ENCODE results near the gene ME1. TPM values are rescaled to one million over a fixed set of nuclear protein-coding genes. Genes with fewer than 3 reads are reported as not detected.

The ME1 gene
- total and polyA plus RNA-seq, 2 of the 13 experiments (the other 11 are each of a cell fraction or from before 2014, with no cell fraction given): not detected

DNA sequence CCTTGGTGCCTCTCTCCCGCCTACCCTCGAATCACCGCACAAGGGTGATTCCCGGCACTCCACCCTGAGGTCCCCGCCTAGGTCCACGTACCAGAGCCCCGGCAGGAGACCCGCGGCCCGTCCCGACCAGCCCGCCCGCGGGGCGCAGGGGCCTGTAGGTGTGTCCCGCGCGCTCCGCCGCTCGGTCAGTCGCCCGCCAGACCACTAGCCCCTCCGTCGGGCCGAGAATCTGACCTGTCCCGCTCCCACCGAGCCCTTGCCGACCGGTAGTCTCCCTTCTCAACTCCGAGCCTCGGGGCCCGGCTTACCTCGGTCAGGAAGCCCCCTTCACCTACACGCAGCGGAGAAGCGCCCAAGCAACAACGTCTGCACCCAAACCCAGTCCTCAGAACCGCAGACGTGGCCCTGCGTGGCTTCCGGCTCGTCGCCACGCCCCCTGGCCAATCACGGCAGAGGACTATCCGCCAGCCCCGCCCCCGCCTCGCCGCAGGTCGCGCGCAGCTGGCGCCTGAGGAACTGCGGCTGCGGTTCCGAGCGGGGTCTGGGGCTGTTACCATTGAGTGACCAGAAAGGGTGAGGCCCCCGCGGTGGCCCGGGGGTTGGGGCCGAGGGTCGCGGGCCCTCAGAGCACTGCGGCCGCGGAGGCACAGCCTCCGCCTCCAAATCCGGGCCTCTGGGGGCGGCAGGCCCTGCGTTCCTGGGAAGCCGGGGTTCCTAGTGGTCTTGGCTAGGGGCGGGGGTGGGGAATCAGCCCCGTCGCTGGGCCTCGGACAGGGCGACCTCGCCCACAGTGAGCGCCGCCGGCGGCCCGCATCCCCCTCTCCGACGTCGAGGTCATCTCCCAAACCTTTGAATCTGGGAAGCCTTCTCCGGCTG lies 237.7 kb downstream of the ME1 start, which contains the start of the genes PGM3 and RWDD2A (continued):
- TF ChIP-seq, protein P1, sequence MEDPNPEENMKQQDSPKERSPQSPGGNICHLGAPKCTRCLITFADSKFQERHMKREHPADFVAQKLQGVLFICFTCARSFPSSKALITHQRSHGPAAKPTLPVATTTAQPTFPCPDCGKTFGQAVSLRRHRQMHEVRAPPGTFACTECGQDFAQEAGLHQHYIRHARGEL (CRISPR knock-in tag; IDR thresholded peaks at IDR 0.05): no peak; the same call in 1 of the 2 replicates
- peak; percentile 85; the same call in 1 of the 2 replicates for TF ChIP-seq ZNF446 (CRISPR knock-in tag; IDR thresholded peaks at IDR 0.05)
- peak; percentile 74 for TF ChIP-seq KMT2B (CRISPR knock-in tag; IDR thresholded peaks at IDR 0.05)
- no peak; the same call in 1 of the 2 replicates for TF ChIP-seq ZFP36L2 (CRISPR knock-in tag; IDR thresholded peaks at IDR 0.05)
- peak; percentile 49; the same call in 1 of the 2 replicates for TF ChIP-seq ZNF205 (CRISPR knock-in tag; IDR thresholded peaks at IDR 0.05)
- TF ChIP-seq ZNF335 (CRISPR knock-in tag; IDR thresholded peaks at IDR 0.05): peak; percentile 21; the same call in 1 of the 2 replicates
- TF ChIP-seq, protein P2, sequence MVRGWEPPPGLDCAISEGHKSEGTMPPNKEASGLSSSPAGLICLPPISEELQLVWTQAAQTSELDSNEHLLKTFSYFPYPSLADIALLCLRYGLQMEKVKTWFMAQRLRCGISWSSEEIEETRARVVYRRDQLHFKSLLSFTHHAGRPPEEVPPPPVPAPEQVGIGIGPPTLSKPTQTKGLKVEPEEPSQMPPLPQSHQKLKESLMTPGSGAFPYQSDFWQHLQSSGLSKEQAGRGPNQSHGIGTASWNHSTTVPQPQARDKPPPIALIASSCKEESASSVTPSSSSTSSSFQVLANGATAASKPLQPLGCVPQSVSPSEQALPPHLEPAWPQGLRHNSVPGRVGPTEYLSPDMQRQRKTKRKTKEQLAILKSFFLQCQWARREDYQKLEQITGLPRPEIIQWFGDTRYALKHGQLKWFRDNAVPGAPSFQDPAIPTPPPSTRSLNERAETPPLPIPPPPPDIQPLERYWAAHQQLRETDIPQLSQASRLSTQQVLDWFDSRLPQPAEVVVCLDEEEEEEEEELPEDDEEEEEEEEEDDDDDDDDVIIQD (CRISPR knock-in tag; IDR thresholded peaks at IDR 0.05; ENCODE audit: low read depth): no peak
- peak; percentile 42 for TF ChIP-seq CREM (IDR thresholded peaks at IDR 0.05)
- no peak for TF ChIP-seq CREM (CRISPR knock-in tag; IDR thresholded peaks at IDR 0.05)
- TF ChIP-seq, protein P3, sequence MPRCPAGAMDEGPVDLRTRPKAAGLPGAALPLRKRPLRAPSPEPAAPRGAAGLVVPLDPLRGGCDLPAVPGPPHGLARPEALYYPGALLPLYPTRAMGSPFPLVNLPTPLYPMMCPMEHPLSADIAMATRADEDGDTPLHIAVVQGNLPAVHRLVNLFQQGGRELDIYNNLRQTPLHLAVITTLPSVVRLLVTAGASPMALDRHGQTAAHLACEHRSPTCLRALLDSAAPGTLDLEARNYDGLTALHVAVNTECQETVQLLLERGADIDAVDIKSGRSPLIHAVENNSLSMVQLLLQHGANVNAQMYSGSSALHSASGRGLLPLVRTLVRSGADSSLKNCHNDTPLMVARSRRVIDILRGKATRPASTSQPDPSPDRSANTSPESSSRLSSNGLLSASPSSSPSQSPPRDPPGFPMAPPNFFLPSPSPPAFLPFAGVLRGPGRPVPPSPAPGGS (CRISPR knock-in tag; IDR thresholded peaks at IDR 0.05): peak; percentile 53; the same call in 1 of the 2 replicates
- TF ChIP-seq SKI (IDR thresholded peaks at IDR 0.05; ENCODE audit: partially characterized antibody): peak; percentile 53
- TF ChIP-seq KLF6 (CRISPR knock-in tag; IDR thresholded peaks at IDR 0.05): no peak; the same call in 1 of the 2 replicates
- no peak for TF ChIP-seq TEAD3 (CRISPR knock-in tag; optimal IDR thresholded peaks at IDR 0.05; ENCODE audit: borderline replicate concordance)
- peak; percentile 38; the same call in 1 of the 2 replicates for TF ChIP-seq FOXK1 (CRISPR knock-in tag; IDR thresholded peaks at IDR 0.05; ENCODE audit: borderline replicate concordance, low read depth)
- TF ChIP-seq GABPB1 (CRISPR knock-in tag; IDR thresholded peaks at IDR 0.05): peak; percentile 95
- no peak; the same call in 1 of the 2 replicates for TF ChIP-seq MIER3 (CRISPR knock-in tag; IDR thresholded peaks at IDR 0.05; ENCODE audit: borderline replicate concordance)
- TF ChIP-seq NCOA1 (CRISPR knock-in tag; IDR thresholded peaks at IDR 0.05): no peak
- TF ChIP-seq, protein P4, sequence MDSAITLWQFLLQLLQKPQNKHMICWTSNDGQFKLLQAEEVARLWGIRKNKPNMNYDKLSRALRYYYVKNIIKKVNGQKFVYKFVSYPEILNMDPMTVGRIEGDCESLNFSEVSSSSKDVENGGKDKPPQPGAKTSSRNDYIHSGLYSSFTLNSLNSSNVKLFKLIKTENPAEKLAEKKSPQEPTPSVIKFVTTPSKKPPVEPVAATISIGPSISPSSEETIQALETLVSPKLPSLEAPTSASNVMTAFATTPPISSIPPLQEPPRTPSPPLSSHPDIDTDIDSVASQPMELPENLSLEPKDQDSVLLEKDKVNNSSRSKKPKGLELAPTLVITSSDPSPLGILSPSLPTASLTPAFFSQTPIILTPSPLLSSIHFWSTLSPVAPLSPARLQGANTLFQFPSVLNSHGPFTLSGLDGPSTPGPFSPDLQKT (CRISPR knock-in tag; IDR thresholded peaks at IDR 0.05; ENCODE audit: borderline replicate concordance): peak; percentile 13; the same call in 1 of the 2 replicates
- TF ChIP-seq ZSCAN9 (CRISPR knock-in tag; IDR thresholded peaks at IDR 0.05; ENCODE audit: borderline replicate concordance): peak; percentile 26; the same call in 1 of the 2 replicates
- TF ChIP-seq PTBP1 (IDR thresholded peaks at IDR 0.05; ENCODE audit: low read depth, low read length, poor library complexity, severe bottlenecking): no peak
- TF ChIP-seq NR3C1 (CRISPR knock-in tag; IDR thresholded peaks at IDR 0.05): no peak
- TF ChIP-seq, protein P5, sequence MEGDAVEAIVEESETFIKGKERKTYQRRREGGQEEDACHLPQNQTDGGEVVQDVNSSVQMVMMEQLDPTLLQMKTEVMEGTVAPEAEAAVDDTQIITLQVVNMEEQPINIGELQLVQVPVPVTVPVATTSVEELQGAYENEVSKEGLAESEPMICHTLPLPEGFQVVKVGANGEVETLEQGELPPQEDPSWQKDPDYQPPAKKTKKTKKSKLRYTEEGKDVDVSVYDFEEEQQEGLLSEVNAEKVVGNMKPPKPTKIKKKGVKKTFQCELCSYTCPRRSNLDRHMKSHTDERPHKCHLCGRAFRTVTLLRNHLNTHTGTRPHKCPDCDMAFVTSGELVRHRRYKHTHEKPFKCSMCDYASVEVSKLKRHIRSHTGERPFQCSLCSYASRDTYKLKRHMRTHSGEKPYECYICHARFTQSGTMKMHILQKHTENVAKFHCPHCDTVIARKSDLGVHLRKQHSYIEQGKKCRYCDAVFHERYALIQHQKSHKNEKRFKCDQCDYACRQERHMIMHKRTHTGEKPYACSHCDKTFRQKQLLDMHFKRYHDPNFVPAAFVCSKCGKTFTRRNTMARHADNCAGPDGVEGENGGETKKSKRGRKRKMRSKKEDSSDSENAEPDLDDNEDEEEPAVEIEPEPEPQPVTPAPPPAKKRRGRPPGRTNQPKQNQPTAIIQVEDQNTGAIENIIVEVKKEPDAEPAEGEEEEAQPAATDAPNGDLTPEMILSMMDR (CRISPR knock-in tag; IDR thresholded peaks at IDR 0.05): no peak
- peak; percentile 59; the same call in 1 of the 2 replicates for TF ChIP-seq KAT8 (CRISPR knock-in tag; IDR thresholded peaks at IDR 0.05)
- TF ChIP-seq FLYWCH1 (CRISPR knock-in tag; IDR thresholded peaks at IDR 0.05): 0 out of 2 replicates have a peak, but pooled peaks have one; percentile 22
